Measurements from ENCODE around the gene MRPL24.

DNA sequence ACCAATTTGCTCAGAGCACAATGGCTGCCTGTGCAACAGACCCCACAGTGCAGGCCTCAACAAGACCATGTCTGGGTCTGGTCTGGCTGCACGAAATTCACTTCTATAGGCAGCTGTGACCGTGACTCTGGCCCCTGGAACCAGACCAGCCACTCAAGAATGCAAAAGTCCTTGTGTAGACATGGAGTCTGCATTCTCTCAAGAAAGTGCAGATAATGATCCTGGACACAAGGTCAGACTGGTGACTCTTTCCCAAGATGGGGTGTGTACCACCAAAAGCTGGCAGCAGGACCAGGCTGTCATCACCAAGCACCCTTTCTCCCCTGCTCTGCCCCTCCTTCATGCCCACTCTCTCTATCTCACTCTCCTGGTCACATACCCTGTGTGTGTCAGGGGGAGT, 19.8 kb downstream of the MRPL24 start:
- TF ChIP-seq, protein P1, sequence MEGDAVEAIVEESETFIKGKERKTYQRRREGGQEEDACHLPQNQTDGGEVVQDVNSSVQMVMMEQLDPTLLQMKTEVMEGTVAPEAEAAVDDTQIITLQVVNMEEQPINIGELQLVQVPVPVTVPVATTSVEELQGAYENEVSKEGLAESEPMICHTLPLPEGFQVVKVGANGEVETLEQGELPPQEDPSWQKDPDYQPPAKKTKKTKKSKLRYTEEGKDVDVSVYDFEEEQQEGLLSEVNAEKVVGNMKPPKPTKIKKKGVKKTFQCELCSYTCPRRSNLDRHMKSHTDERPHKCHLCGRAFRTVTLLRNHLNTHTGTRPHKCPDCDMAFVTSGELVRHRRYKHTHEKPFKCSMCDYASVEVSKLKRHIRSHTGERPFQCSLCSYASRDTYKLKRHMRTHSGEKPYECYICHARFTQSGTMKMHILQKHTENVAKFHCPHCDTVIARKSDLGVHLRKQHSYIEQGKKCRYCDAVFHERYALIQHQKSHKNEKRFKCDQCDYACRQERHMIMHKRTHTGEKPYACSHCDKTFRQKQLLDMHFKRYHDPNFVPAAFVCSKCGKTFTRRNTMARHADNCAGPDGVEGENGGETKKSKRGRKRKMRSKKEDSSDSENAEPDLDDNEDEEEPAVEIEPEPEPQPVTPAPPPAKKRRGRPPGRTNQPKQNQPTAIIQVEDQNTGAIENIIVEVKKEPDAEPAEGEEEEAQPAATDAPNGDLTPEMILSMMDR (conservative IDR thresholded peaks at IDR 0.05): no peak
- no peak for TF ChIP-seq EZH2 (IDR thresholded peaks at IDR 0.05; ENCODE audit: low read depth)

All from PC-9 (cell line).